Retinal pigment epithelial cell (primary cell): ENCODE measurements around the gene OSBPL9.
"Not testable (repeated sequence)": the region's sequence is repeated elsewhere in the genome, so short reads cannot be mapped to it uniquely, and the experiment has no call there.

Source experiments
- DNase-seq: peaks from one replicate; pipeline ENCODE4 v3.0.0-alpha.2; 2010; ENCODE audit warnings: low read depth
- H3K4me3 ChIP-seq: 2 replicates; pipeline ENCODE4 v1.5.1; 2011; ENCODE audit warnings: mild to moderate bottlenecking, low read length, control low read depth, moderate library complexity
- CTCF ChIP-seq: conservative IDR thresholded peaks from 2 replicates; pipeline ENCODE4 v1.5.1; 2011; ENCODE audit warnings: low read depth, low read length, control low read depth, inconsistent platforms

The OSBPL9 gene

DNA sequence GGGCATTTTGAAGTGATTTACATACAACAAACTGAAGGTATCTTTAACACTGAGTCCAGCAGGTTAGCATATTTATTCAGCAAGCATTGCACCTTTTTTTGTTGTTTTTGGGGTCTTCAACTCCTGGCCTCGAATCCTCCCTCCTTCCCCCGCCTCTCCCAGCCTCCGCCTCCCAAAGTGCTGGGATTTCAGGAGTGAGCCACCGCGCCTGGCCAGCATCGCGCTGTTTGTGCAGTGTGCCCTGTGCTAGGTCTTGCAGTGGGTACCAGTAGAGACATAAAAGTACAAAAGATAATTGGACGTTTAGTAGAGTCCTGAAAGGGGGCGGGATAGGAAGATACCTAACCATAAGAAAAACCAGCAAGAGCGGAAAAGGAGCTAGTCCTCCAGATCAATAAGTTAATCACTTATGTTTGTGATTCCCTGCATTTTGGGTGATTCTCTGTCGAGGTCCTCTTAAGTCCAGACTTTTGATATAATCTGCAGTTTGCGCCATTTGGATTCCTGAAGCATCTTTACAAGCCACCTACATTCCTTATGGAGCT, 111.8 kb downstream of the OSBPL9 start:
- TF ChIP-seq CTCF = no peak
- peak overlapping the region; percentile 85 for H3K4me3 ChIP-seq
- no peak for DNase-seq

DNA sequence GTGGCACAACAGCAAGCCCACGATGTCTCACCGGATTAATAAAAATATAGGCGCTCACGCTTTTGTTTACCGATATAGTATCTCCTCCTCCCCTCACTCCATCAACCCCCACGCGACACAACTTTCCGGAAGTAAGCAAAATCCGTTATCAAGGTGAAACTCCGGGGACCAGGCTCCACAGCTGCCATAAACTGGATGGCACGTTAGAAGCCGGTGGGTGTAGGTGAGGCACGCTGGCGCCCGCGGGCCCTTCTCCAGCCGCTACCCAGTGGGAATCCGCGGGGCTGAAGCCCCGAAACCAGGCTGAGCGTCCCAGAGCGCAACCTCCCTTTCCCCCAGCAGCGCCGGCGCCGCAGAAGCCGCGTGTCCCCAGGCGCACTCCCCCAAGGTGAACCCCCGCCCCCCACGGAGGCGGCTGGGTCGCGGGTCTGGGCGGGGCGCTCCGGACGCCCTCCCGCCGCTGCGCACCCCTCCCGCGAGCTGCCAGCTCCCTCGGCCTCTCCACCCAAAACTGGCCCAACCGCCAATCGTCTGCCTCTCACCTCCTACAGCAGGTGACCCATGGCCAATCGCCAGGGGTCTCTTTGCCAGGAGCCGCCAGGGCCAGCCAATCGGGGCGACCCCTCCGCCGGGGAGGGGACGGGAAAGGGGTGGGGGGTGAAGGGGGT, 112.4 kb downstream of the OSBPL9 start:
- peak; percentile 79 for DNase-seq
- no peak for TF ChIP-seq CTCF
- peak overlapping the region; percentile 85 for H3K4me3 ChIP-seq

DNA sequence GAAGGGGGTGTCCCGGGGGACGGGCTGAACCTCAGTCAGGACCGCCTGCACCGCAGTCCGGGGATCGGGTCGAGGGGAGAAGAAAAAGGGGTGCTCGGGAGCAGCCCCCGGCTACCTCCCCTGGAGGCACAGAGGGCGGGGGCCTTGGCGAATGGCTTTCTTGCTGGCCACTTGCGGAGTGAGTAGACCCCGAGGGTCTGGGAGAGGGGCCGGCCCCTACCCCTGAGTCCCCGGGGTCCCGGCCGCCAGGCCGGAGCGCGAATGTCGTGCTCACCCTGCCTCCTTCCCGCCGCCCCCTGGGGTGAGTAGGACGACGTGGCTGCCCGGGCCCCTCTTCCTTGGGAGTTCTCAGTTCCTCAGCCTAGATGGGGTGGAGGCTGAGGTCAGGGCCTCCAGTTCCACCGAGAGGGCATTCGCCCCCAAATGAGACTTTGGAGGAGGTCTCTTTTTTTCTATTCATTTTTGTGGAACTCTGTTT, 113.0 kb downstream of the OSBPL9 start:
- DNase-seq = no peak
- TF ChIP-seq CTCF = no peak
- peak overlapping the region; percentile 85 for H3K4me3 ChIP-seq

DNA sequence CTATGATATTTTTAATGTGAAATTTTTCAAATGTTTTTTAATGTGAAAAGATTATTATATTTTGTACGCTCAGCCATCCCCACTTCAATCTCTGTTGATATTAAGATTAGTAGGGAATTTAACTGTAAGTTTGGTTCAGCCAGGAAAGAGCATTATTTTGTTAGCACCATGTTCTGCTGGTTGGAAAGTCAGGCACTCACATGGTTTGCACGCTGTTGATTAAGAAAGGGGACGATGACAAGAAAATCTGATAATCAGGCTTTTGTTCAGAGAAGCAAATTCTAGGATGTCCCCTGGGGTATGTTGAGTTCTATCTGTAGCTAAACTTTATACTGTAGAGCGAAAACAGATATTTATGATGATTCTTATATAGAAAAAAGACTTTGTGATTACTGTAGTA, 115.1 kb downstream of the OSBPL9 start:
- DNase-seq = no peak
- no peak overlapping the region for H3K4me3 ChIP-seq
- no peak for TF ChIP-seq CTCF

- no peak for TF ChIP-seq CTCF
These were observed 116.0 kb downstream of the OSBPL9 start for GRCh38 chr1:51732701-51733425.

GRCh38 chr1:51733426-51733774, 116.5 kb downstream of the OSBPL9 start:
- H3K4me3 ChIP-seq, DNase-seq: not testable (repeated sequence)

More at GRCh38 chr1:51732701-51733425, 116.0 kb downstream of the OSBPL9 start:
- no peak overlapping the region for H3K4me3 ChIP-seq
- no peak for DNase-seq

GRCh38 chr1:51733793-51734522, 117.1 kb downstream of the OSBPL9 start:
- TF ChIP-seq CTCF = no peak
- H3K4me3 ChIP-seq = no peak overlapping the region
- no peak for DNase-seq
